Measurements from ENCODE around the gene FOXP1.

Gene FOXP1

GRCh38 chr3:71197841-71198565, 385.5 kb downstream of the FOXP1 start:
- no peak for DNase-seq (ENCODE audit: extremely low read depth in 1 of 2, low read depth in 1 of 2)

DNA sequence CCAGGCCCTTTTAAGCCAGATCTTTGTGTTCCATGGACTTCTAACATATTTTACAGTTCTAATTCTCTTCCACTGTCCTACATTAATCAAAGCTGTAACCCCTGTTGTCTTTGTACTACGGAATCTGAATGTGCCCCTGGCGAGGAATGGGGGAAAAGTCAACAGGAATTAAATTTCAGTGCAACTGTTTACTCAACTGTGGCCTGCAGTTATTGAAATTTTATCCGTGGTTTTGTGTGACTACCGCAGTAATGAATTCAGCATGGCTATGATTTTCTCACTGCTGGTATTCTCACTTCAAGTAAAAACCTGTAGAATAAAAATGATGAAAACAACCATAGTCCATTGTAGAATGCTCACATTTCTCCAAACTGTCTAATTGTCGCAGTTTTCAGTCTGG, 388.0 kb downstream of the FOXP1 start:
- no peak for DNase-seq (ENCODE audit: extremely low read depth in 1 of 2, low read depth in 1 of 2)

- no peak for DNase-seq (ENCODE audit: extremely low read depth in 1 of 2, low read depth in 1 of 2)
Observed at GRCh38 chr3:71194785-71195184, 388.7 kb downstream of the FOXP1 start.

DNA sequence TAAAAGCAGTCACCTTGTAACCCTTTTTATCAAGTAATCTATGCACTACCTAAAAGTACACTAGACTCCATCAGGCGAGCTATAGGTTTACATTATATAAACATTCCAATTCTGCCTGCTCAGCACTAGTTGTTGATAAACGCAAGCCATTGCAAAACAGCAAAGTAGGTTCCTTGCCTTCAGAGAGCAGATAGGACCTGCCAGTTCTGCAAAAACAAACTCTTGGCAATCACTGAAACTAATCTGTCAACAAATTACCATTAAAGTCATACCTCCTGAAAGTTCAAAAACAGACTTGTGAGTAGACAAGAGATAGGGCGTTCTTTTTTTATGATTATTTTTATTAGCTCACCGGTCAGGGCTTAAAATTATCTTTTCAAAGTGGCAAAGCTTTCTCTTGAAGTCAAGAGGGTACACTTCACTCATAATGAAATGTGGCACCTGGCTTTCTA, 392.5 kb downstream of the FOXP1 start:
- DNase-seq (ENCODE audit: extremely low read depth in 1 of 2, low read depth in 1 of 2): no peak

GRCh38 chr3:71189480-71189879, 394.0 kb downstream of the FOXP1 start:
- DNase-seq (ENCODE audit: extremely low read depth in 1 of 2, low read depth in 1 of 2): no peak

DNA sequence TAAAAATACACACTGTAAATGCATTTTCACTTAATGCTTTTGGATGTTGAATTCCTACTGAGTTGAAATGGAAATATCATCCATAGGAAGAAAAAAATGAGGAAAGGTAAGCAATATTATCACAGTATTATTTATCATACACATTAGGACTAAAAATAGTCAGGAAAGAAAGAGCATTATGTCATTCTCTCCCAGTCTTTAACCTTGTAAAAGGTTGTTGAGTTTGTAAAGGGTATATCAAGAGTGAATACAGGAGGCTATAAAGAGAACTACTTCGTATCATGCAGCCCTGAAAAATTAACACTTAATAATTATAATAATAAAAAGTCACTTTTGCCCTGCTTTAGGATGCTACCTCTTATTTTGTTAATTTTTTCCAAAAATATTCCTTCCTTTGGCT, 395.8 kb downstream of the FOXP1 start:
- DNase-seq (ENCODE audit: extremely low read depth in 1 of 2, low read depth in 1 of 2): no peak

- no peak for DNase-seq (ENCODE audit: extremely low read depth in 1 of 2, low read depth in 1 of 2)
Observed at GRCh38 chr3:71186801-71187200, 396.7 kb downstream of the FOXP1 start.

GRCh38 chr3:71185733-71186455, 397.6 kb downstream of the FOXP1 start:
- no peak for DNase-seq (ENCODE audit: extremely low read depth in 1 of 2, low read depth in 1 of 2)

DNA sequence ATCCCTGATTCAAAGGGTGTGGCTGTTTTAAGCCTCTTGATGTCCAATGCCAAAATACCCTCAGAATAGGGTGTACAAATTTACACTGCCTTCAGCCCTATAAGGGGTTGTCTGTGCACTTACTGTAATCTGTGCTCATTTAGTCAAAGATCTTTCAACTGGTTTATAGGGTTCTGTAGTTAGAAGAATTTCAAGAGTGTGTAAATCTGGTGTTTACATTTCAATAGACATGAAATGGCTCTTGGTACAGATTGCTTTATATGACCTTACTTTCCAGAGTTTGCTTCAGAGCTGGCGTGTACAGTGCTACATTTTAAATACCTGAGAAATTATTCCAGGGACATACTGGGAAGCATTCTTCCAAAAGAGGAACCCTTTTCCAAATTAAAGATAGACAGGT, 399.3 kb downstream of the FOXP1 start:
- DNase-seq (ENCODE audit: extremely low read depth in 1 of 2, low read depth in 1 of 2): no peak

DNA sequence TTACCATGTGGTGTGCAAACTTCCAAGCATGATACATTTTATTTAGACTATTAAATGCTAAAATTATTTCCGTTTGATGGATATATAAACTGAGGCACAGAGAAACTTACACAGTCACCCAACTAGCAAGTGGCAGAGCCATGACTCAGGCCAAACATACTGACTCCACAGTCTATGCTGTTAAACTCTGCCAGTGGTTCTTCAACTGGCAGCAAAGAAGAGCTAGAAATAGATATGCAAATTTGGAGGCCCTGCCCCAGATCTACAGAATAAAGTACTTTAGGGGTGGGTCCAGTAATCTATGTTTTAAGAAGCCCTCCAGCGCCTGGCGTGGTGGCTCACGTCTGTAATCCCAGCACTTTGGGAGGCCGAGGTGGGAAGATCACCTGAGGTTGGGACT, 400.0 kb downstream of the FOXP1 start:
- DNase-seq (ENCODE audit: extremely low read depth in 1 of 2, low read depth in 1 of 2): no peak

DNA sequence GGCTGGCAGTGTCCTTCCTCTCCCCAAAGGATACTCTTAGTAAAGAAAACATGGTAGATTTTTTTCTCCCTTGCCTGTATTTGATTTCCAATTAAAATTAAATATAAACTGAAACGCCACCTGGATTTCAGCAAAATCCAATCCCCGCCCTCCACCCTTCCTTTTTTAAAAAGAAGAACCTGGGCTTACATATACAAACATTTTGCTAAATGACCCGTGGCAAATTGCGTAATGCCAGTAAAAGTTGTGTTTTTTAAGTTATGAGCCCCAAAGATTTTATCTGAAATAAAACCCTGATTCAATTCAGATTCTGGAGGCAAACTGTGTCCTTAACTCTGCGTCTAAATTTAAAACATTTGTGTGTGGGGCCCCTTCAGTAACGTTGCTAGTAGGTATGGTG, 403.0 kb downstream of the FOXP1 start:
- DNase-seq (ENCODE audit: extremely low read depth in 1 of 2, low read depth in 1 of 2): no peak

DNA sequence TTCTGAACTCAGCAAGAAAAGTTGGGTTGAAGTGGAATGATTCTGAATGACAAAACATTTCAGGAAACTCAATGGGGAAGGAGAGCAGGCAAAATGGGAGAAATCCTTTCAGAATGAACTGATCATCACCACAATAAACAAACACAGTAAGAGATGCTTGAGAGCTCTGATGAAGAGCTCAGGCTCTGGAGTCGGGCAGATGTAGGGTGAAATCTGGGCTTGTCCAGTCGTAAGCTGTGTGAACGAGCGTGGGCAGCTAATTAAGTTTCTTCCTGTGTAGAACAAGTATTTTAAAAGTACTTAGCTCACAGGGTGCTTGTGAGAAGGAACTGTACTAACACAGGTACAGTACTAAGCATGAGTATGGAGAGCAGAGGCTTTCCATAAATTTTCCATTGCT, 406.2 kb downstream of the FOXP1 start:
- no peak for DNase-seq (ENCODE audit: extremely low read depth in 1 of 2, low read depth in 1 of 2)

GRCh38 chr3:71176366-71176765, 407.2 kb downstream of the FOXP1 start:
- DNase-seq (ENCODE audit: extremely low read depth in 1 of 2, low read depth in 1 of 2): no peak

DNA sequence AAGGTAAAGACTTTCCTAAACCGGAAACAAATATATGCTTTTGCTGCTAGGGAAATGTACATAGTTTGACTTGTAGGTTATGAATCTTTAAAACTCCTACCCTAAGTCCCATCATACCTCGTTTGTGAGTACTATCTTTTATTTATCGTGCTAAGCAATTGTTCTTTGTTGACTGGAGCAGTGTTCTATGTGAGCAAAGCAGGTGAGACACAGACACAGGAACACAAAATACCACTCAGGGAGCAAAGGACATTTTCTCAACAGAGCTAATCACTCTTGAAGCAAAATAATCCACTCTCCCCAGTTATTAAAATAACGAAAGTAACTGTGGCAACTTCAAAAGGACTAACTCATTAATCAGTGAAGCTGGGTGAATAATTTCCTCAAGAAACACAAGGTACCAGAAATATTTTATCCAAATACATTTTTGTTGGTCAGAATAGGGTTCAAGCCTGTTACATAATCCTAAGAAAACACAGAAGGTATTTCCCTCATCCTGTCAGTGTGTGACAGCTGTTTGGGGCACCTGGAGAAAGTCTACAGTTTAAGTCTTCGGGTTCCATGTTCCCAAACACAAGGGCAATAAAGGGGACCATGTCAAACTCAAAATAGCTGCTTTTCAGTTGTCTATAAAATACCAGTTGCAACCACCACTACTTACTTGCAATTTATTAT, 407.7 kb downstream of the FOXP1 start:
- no peak for DNase-seq (ENCODE audit: extremely low read depth in 1 of 2, low read depth in 1 of 2)

DNA sequence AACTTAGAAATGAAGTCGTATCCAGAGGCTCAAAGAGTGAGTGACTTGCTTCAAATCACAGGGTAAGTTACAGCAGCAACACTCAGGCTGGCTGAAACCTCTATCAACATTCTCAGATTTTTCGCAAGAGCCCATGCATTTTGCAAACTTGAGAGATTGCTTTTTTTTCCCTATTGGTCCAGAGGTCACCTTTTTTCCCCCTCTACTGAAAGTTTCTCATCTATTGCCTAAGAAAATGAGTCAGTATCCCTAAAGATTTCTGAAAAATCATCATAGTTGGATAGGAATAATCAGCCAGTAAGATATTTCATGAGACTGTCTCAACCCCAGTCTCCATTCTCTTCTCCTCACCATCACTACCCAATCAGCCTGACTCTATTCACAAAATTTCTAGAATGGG, 410.6 kb downstream of the FOXP1 start:
- DNase-seq (ENCODE audit: extremely low read depth in 1 of 2, low read depth in 1 of 2): no peak

DNA sequence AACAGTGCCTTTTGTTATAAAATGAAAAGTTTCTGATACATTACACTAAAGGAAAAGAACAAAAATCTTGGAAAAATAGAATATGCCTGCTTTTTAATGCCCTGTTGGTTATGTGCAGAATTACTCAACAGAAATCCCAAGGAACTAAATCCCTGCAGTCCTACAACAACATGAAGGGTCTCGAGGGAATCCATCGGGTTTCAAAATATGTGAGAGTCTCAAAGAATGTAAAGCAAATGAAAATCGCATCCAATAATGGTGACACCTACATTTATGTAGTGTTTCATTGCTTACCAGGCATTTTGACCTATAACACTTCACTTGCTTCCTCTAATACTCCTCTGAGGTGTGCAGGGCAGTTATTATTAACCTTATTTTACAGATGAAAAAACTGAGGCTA, 411.3 kb downstream of the FOXP1 start:
- DNase-seq (ENCODE audit: extremely low read depth in 1 of 2, low read depth in 1 of 2): no peak

GRCh38 chr3:71171247-71171646, 412.3 kb downstream of the FOXP1 start:
- DNase-seq (ENCODE audit: extremely low read depth in 1 of 2, low read depth in 1 of 2): no peak

- no peak for DNase-seq (ENCODE audit: extremely low read depth in 1 of 2, low read depth in 1 of 2)
Observed at GRCh38 chr3:71168880-71169411, 414.6 kb downstream of the FOXP1 start.

DNA sequence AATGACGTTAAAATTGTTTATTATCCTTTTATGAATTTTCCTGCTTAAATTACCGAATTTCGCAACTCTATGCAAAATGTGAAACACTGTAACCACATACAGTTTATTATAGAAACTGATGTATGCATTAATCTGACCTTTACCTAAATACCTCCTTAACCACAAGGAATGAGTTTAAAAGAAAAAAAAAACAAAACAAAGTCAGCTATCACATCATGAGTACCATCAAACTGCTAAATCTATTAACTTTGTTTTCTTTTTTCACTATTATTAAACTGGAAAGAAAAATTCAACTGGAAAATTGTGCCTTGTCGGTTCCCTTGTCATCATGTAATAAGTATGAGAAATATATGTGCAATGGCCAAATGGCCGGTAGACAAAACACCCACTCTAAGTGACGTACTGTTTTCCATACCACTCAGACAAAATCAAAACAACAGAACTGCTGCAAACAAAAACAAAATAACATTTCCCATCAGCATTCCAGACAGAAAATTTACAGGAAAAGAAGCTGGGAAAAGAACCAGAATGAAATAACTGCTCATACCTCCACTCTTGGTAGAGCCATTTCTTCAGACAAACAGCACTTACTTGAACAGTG, 415.3 kb downstream of the FOXP1 start:
- no peak for DNase-seq (ENCODE audit: extremely low read depth in 1 of 2, low read depth in 1 of 2)

DNA sequence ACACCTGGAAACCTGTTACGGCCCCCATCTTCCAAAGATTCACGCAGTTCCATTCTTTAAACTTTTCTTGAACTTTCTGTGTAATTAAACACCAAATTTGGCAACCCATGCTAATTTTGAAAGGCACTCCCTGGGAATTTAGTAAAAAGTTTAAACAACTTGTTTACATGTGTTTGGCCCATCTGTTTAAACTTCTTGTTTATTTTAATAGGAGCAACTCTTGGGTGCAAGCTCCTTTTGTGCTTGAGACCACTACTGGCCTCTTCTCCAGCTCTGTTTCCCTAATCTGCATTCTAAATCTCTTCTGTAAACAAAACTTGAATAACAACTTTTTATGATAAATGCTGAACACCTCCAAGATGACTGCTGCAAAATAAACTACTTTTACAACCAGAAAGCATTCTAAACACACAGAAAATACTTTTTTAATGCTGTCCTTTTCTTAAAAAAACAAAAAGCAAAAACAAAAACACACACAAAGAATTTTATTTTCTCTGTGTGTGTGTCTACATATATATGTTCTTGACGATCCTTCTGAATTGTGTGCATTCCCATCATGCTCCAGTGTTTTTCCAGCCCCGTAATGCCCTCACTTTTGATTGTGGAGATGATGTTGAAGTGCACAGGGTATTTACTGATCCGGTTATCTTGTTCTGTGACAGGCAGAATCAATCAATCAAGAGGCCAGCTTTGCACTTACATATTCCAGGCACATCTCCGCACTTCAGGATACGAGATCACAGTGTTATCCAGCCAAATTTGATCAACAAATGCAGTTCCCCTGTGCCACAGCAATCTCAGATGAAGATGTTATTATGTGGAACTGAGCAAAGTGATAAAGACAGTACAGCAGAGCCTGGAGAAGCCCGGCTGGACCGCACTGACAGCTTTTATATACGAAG, 416.9 kb downstream of the FOXP1 start:
- DNase-seq (ENCODE audit: extremely low read depth in 1 of 2, low read depth in 1 of 2): no peak
